OCI-LY7 (cell line): ENCODE results near the gene AP1M2. TPM values are rescaled to one million over a fixed set of nuclear protein-coding genes. Genes with fewer than 3 reads are reported as not detected.
"Not testable (repeated sequence)": the region's sequence is repeated elsewhere in the genome, so short reads cannot be mapped to it uniquely, and the experiment has no call there.

Source experiments
- BruUV-seq: library from RNA; stranded (reverse); fragments of 400-500 nt; replicated peaks from 2 replicates; lab custom pipeline; 2021; lab: Mats Ljungman, UMichigan
- CTCF ChIA-PET: fragments of 300-600 bp; sonication (Branson Sonifier 250); formaldehyde crosslinking; loops from one replicate; lab custom pipeline; 2022; ENCODE audit warnings: antibody characterized with exemption; ENCODE audit not compliant: unreplicated experiment; lab: Charles Lee
- POLR2A ChIA-PET: fragments of 300-600 bp; sonication (Branson Sonifier 250); formaldehyde crosslinking; loops from one replicate; lab custom pipeline; 2022; ENCODE audit warnings: antibody characterized with exemption; lab: Charles Lee
- DNase-seq: peaks from one replicate; pipeline ENCODE4 v3.0.0-alpha.2; 2015; ENCODE audit warnings: low spot score
- H2AFZ ChIP-seq: fragments of 200-600 bp; sonication (generic), shearing (Covaris generic); 2 replicates; pipeline ENCODE4 v1.6.1; 2014; ENCODE audit warnings: mild to moderate bottlenecking, antibody characterized with exemption, low read length, moderate library complexity
- H3K27ac ChIP-seq: fragments of 200-600 bp; sonication (generic); 2 replicates; pipeline ENCODE4 v1.5.1; 2014; ENCODE audit warnings: mixed run types, low read depth, mild to moderate bottlenecking, moderate library complexity, low read length, inconsistent platforms; ENCODE audit not compliant: poor library complexity, severe bottlenecking
- H3K36me3 ChIP-seq: fragments of 200-600 bp; sonication (generic); 2 replicates; pipeline ENCODE4 v1.6.1; 2014; ENCODE audit warnings: mild to moderate bottlenecking, antibody characterized with exemption, low read length, moderate library complexity, mixed read lengths; ENCODE audit not compliant: insufficient read depth
- H3K4me1 ChIP-seq: fragments of 200-600 bp; sonication (generic); 2 replicates; pipeline ENCODE4 v1.5.1; 2014; ENCODE audit warnings: mild to moderate bottlenecking, low read length; ENCODE audit not compliant: insufficient read depth, poor library complexity, severe bottlenecking
- H3K4me2 ChIP-seq: fragments of 200-600 bp; sonication (generic); 2 replicates; pipeline ENCODE4 v1.6.1; 2014; ENCODE audit warnings: mild to moderate bottlenecking, low read length
- H3K4me3 ChIP-seq: fragments of 200-600 bp; sonication (generic); 2 replicates; pipeline ENCODE4 v1.5.1; 2014; ENCODE audit warnings: mild to moderate bottlenecking, low read depth, low read length; ENCODE audit not compliant: poor library complexity, severe bottlenecking
- H3K79me2 ChIP-seq: fragments of 200-600 bp; sonication (generic); 2 replicates; pipeline ENCODE4 v1.6.1; 2016; ENCODE audit warnings: low read depth, mild to moderate bottlenecking, low read length, moderate library complexity, mixed read lengths; ENCODE audit not compliant: insufficient read depth
- H3K9me2 ChIP-seq: fragments of 200-600 bp; sonication (generic); 2 replicates; pipeline ENCODE4 v1.6.1; 2016; ENCODE audit warnings: mild to moderate bottlenecking, low read length, mixed read lengths; ENCODE audit not compliant: insufficient read depth
- H3K9me3 ChIP-seq: fragments of 200-600 bp; sonication (generic); 2 replicates; pipeline ENCODE4 v1.6.1; 2014; ENCODE audit warnings: mild to moderate bottlenecking, mixed run types, low read length, mixed read lengths
- H4K20me1 ChIP-seq: fragments of 200-600 bp; sonication (generic); 2 replicates; pipeline ENCODE4 v1.6.1; 2014; ENCODE audit warnings: mild to moderate bottlenecking, antibody characterized with exemption, low read length, moderate library complexity, mixed read lengths; ENCODE audit not compliant: insufficient read depth
- EZH2phosphoT487 ChIP-seq: fragments of 200-600 bp; sonication (generic); IDR thresholded peaks from 2 replicates; pipeline ENCODE4 v1.6.1; 2018; ENCODE audit warnings: low read depth, borderline replicate concordance, mild to moderate bottlenecking, mixed run types, antibody characterized with exemption, low read length, moderate library complexity, mixed read lengths
- intact Hi-C: fragments of 100-400 bp; cut with micrococcal nuclease; formaldehyde crosslinking; loops from one replicate; pipeline ENCODE4 v1.10.0; 2022; ENCODE audit not compliant: unreplicated experiment
- total RNA-seq, 2 experiments: library from RNA; depleted of rRNA in 1 of 2; stranded (reverse); fragments of >200 nt in 1 of 2; shearing (Covaris generic) in 1 of 2; gene quantifications; 2 replicates each; pipeline ENCODE4 v1.2.3, GENCODE V29; 2014 to 2022
- TF ChIP-seq, protein P1 (sequence below): fragments of 200-600 bp; sonication (generic); conservative IDR thresholded peaks from 2 replicates; pipeline ENCODE4 v1.5.1; 2014; ENCODE audit warnings: mild to moderate bottlenecking, antibody characterized with exemption, low read length, moderate library complexity, mixed read lengths

The AP1M2 gene
- total RNA-seq, 2 experiments from 2014 or later: 0.44 TPM; not detected in 1

DNA sequence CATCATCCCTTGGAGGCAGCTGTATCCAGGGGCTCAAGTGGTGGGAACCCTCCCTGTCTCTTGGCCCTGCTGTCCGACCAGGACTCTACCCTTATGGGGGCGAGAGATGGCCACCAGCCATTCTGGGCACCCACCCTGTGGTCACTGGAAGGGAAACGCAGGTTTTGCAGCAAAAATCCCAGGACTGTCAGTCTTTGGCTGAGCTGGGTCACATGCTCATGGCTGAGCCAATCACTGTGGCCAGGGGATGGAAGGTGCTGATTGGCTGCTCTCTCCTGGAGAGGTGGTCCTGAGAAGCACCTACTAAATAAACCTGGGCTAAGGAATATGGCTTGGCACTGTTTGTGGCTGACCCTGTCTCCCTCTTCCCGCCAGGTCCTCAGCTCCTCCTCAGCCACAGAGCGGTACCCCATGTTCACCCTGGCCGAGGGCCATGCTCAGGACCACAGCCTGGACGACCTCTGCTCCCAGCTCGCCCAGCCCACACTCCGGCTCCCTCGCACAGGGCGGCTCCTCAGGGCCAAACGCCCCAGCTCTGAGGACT is 34.5 kb downstream of the AP1M2 start:
- POLR2A ChIA-PET: interaction anchor here (0.6 to 1.0 kb wide), 4 partner anchors 14 to 149 kb away, joined by 3 to 4 read pairs (median 3); partner anchors contain the start of gene QTRT1
- H3K9me3 ChIP-seq: no peaks in the 10 kb centered on the region
- BruUV-seq: no TSS peak
- CTCF ChIA-PET: no interaction called here
- no peaks in the 10 kb centered on the region for H4K20me1 ChIP-seq
- peak overlapping the region; percentile 88 for H3K27ac ChIP-seq
- H3K4me1 ChIP-seq: peaks cover 38% of the 10 kb centered on the region
- H3K36me3 ChIP-seq: peaks cover 89% of the 10 kb centered on the region
- no peaks in the 10 kb centered on the region; the same call in 1 of the 2 replicates for H3K79me2 ChIP-seq
- H3K9me2 ChIP-seq: no peaks in the 10 kb centered on the region
- TF ChIP-seq, protein P1, sequence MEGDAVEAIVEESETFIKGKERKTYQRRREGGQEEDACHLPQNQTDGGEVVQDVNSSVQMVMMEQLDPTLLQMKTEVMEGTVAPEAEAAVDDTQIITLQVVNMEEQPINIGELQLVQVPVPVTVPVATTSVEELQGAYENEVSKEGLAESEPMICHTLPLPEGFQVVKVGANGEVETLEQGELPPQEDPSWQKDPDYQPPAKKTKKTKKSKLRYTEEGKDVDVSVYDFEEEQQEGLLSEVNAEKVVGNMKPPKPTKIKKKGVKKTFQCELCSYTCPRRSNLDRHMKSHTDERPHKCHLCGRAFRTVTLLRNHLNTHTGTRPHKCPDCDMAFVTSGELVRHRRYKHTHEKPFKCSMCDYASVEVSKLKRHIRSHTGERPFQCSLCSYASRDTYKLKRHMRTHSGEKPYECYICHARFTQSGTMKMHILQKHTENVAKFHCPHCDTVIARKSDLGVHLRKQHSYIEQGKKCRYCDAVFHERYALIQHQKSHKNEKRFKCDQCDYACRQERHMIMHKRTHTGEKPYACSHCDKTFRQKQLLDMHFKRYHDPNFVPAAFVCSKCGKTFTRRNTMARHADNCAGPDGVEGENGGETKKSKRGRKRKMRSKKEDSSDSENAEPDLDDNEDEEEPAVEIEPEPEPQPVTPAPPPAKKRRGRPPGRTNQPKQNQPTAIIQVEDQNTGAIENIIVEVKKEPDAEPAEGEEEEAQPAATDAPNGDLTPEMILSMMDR: no peak
- H2AFZ ChIP-seq: no peak overlapping the region
- DNase-seq: peak; percentile 65
- H3K4me3 ChIP-seq: no peak overlapping the region
- H3K4me2 ChIP-seq: peak overlapping the region; percentile 67
- intact Hi-C loops: no loop called here

DNA sequence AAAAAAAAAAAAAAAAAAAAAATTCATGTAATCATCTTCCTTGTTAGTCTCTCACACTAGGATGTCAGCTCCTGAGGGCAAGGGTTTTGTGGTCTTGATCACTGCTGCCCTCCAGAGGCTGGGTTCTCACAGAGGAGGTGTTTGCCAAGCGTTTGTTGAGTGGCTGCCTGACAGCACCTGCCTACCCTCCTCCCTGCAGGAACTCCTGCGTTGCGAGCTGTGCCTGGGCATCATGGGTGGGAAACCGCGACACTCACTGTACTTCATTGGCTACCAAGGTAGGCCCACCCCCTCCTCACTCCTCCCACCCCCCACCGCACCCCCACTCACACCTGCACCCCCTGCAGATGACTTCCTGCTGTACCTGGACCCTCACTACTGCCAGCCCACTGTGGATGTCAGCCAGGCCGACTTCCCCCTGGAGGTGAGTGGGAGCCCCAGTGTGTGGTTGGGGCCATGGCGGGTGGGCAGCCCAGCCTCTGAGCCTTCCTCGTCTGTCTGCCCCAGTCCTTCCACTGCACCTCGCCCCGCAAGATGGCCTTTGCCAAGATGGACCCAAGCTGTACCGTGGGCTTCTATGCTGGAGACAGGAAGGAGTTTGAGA is 35.3 kb downstream of the AP1M2 start:
- no peaks in the 10 kb centered on the region for H3K9me3 ChIP-seq
- peaks cover 89% of the 10 kb centered on the region for H3K36me3 ChIP-seq
- H3K4me1 ChIP-seq: peaks cover 38% of the 10 kb centered on the region
- TF ChIP-seq, protein P1: peak; percentile 58
- TF ChIP-seq EZH2phosphoT487: no peak
- H3K4me3 ChIP-seq: no peak overlapping the region
- H3K9me2 ChIP-seq: no peaks in the 10 kb centered on the region
- CTCF ChIA-PET: no interaction called here
- H3K79me2 ChIP-seq: no peaks in the 10 kb centered on the region; the same call in 1 of the 2 replicates
- H3K27ac ChIP-seq: peak overlapping the region; percentile 88
- H4K20me1 ChIP-seq: no peaks in the 10 kb centered on the region
- POLR2A ChIA-PET: interaction anchor here (0.8 kb wide), 1 partner anchor 15 kb away, joined by 4 read pairs; no protein-coding TSS in a partner anchor
- H3K4me2 ChIP-seq: no peak overlapping the region
- intact Hi-C loops: no loop called here
- DNase-seq: peak; percentile 54
- no peak overlapping the region for H2AFZ ChIP-seq
- no TSS peak for BruUV-seq

DNA sequence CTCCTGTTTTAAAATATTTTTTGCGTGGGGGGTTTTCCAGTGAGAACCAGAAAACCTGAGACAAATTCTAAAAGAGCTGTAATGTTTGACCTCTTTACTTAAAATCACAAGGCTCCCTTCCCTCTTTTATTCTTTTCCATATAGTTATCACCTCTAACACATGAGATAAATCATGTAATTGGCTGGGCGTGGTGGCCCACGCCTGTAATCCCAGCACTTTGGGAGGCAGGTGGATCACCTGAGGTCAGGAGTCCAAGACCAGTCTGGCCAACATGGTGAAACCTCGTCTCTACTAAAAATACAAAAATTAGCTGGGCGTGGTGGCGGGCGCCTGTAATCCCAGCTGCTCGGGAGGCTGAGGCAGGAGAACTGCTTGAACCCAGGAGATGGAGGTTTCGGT is 36.1 kb downstream of the AP1M2 start:
- BruUV-seq, H3K27ac ChIP-seq, H2AFZ ChIP-seq, H3K9me3 ChIP-seq, H3K9me2 ChIP-seq, H3K4me3 ChIP-seq, DNase-seq, CTCF ChIA-PET, intact Hi-C loops, H3K4me2 ChIP-seq, H4K20me1 ChIP-seq, H3K79me2 ChIP-seq: not testable (repeated sequence)
- peaks cover 83% of the 10 kb centered on the region for H3K36me3 ChIP-seq
- POLR2A ChIA-PET: interaction anchor here (0.9 kb wide), 1 partner anchor 14 kb away, joined by 3 read pairs; no protein-coding TSS in a partner anchor
- H3K4me1 ChIP-seq: peaks cover 38% of the 10 kb centered on the region
